Fibroblast of mammary gland (primary cell): ENCODE measurements around the gene STMND1.

ENCODE experiments used
- DNase-seq: peaks from one replicate; pipeline ENCODE4 v3.0.0-alpha.2; 2010; ENCODE audit warnings: low read depth
- H3K4me3 ChIP-seq: 2 replicates; pipeline ENCODE4 v1.5.1; 2011; ENCODE audit warnings: low read depth, mild to moderate bottlenecking, low read length, moderate library complexity; ENCODE audit not compliant: control insufficient read depth
- CTCF ChIP-seq: conservative IDR thresholded peaks from 2 replicates; pipeline ENCODE4 v1.5.1; 2011; ENCODE audit warnings: low read depth, low read length, inconsistent platforms; ENCODE audit not compliant: control insufficient read depth, insufficient read depth

STMND1 gene

GRCh38 chr6:17098538-17098937 is 3.3 kb upstream of the STMND1 start:
- no peak for TF ChIP-seq CTCF
- peak; percentile 13 for DNase-seq
- H3K4me3 ChIP-seq, result no peak overlapping the region

- DNase-seq, result no peak
- H3K4me3 ChIP-seq, result no peak overlapping the region
- no peak for TF ChIP-seq CTCF
These were observed 2.3 kb upstream of the STMND1 start for GRCh38 chr6:17099401-17100059.

GRCh38 chr6:17100806-17101205 is 1.0 kb upstream of the STMND1 start:
- DNase-seq, result no peak
- TF ChIP-seq CTCF, result no peak
- no peak overlapping the region for H3K4me3 ChIP-seq

GRCh38 chr6:17102258-17102870 is 514 bp downstream of the STMND1 start:
- no peak overlapping the region for H3K4me3 ChIP-seq
- TF ChIP-seq CTCF, result no peak
- DNase-seq, result no peak

GRCh38 chr6:17103715-17104114 is 1.9 kb downstream of the STMND1 start:
- DNase-seq, result no peak
- H3K4me3 ChIP-seq, result no peak overlapping the region
- TF ChIP-seq CTCF, result peak; percentile 25

GRCh38 chr6:17107863-17108262 is 6.0 kb downstream of the STMND1 start:
- DNase-seq, result peak; percentile 3
- no peak overlapping the region for H3K4me3 ChIP-seq
- TF ChIP-seq CTCF, result no peak
